ENCODE measurements around the gene MACROH2A2.
"Not testable (repeated sequence)": the region's sequence is repeated elsewhere in the genome, so short reads cannot be mapped to it uniquely, and the experiment has no call there.

DNA sequence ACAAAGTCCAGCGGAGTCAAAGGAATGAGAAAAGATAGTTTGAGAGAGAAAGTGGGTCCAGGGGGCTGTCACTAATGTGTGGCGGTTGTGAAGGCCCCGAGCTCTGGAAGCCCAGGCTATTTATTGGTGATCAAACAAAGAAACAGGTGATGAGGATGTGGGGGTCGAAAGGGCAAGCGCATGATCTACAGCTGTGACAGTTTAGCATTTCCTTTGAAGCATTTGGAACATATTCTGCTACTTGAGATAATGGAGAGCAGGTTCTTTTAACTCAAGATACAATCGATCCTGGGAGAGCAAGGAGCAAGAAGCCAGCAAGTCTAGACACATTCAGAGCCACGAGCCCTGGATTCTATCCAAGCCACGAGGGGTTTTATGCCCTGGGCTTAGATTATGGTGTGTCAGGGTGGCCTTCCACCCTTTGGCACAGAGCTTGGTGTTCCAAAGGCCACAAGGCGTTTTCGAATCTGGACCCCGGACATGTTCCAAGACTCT lies 48.5 kb downstream of the MACROH2A2 start:
- not testable (repeated sequence) for TF ChIP-seq CTCF, POLR2A (IDR thresholded peaks at IDR 0.05)

All from testis (tissue), 2 donors.